HepG2 (cell line): ENCODE data around the gene PTPRU. TPM values are rescaled to one million over a fixed set of nuclear protein-coding genes. Genes with fewer than 3 reads are reported as not detected.

Experiments used
- ATAC-seq: fragments of 200-7000 bp; cut with Tn5 transposase; 3 replicates; pipeline ENCODE4 v1.9.1; 2020; ENCODE audit warnings: mild to moderate bottlenecking, moderate library complexity
- BruUV-seq: library from RNA; stranded (reverse); fragments of 400-500 nt; replicated peaks from 2 replicates; lab custom pipeline; 2021; lab: Mats Ljungman, UMichigan
- CTCF ChIA-PET: fragments of 300-600 bp; formaldehyde crosslinking; extraction: SDS; loops from one replicate; lab custom pipeline; 2021; ENCODE audit warnings: low total read pairs, inconsistent platforms, low intra/inter-chr PET ratio; lab: Yijun Ruan, JAX
- POLR2A ChIA-PET: fragments of 350-600 bp; sonication (Branson Sonifier 250); formaldehyde crosslinking; loops from one replicate; lab custom pipeline; 2020; ENCODE audit warnings: antibody characterized with exemption, inconsistent platforms; lab: Yijun Ruan, JAX
- DNase-seq: peaks from one replicate; pipeline ENCODE4 v3.0.0-alpha.2; 2015; ENCODE audit warnings: low spot score
- FAIRE-seq: peaks from 3 replicates; lab custom pipeline; 2011; peaks lifted over from hg19 to GRCh38; lab: Jason Lieb, UNC
- H2AFZ ChIP-seq: one replicate; pipeline ENCODE4 v1.6.1; 2011; ENCODE audit warnings: low read length, inconsistent platforms
- H3K27ac ChIP-seq: fragments of 300-600 bp; 3 replicates; pipeline ENCODE4 v1.8.0; 2011; ENCODE audit warnings: mixed run types, mild to moderate bottlenecking, mixed read lengths, low read length, inconsistent platforms; ENCODE audit not compliant: insufficient read depth; ENCODE audit errors: extremely low read length
- H3K27me3 ChIP-seq, 2 experiments: fragments of 200-600 bp in 1 of 2; 2 replicates in 1 of 2; 3 replicates in 1 of 2; pipeline versions ENCODE4 v1.6.0 to v1.8.0; 2011; ENCODE audit warnings: low read length in 2 of 2, mild to moderate bottlenecking in 2 of 2, moderate library complexity in 2 of 2, inconsistent platforms in 1 of 2; ENCODE audit not compliant: insufficient read depth in 2 of 2, control insufficient read depth in 1 of 2
- H3K36me3 ChIP-seq, 2 experiments: fragments of 200-600 bp in 1 of 2; replicated peaks in 1 of 2; 2 replicates in 1 of 2; 3 replicates in 1 of 2; pipeline versions ENCODE4 v1.5.1 to v1.8.0; 2011; ENCODE audit warnings: low read length in 2 of 2, inconsistent platforms in 1 of 2; ENCODE audit not compliant: insufficient read depth in 2 of 2, control insufficient read depth in 1 of 2
- H3K4me1 ChIP-seq: 2 replicates; pipeline ENCODE4 v1.5.1; 2012; ENCODE audit warnings: low read length, inconsistent platforms; ENCODE audit not compliant: insufficient read depth
- H3K4me2 ChIP-seq: 2 replicates; pipeline ENCODE4 v1.6.0; 2011; ENCODE audit warnings: low read depth, low read length, inconsistent platforms
- H3K4me3 ChIP-seq, 3 experiments: fragments of 200-600 bp in 1 of 3; sonication (generic), shearing (Covaris generic) in 1 of 3; replicated peaks in 1 of 3; 2 replicates each; pipeline ENCODE4 v1.5.1; 2011 to 2016; ENCODE audit warnings: low read length in 3 of 3, inconsistent platforms in 2 of 3, low read depth in 2 of 3, mild to moderate bottlenecking in 2 of 3, control low read depth in 1 of 3, mixed read lengths in 1 of 3; ENCODE audit not compliant: insufficient read depth in 1 of 3
- H3K79me2 ChIP-seq: one replicate; pipeline ENCODE4 v1.6.1; 2011; ENCODE audit warnings: low read length, inconsistent platforms; ENCODE audit not compliant: insufficient read depth
- H3K9ac ChIP-seq: 2 replicates; pipeline ENCODE4 v1.6.0; 2011; ENCODE audit warnings: mild to moderate bottlenecking, low read depth, low read length, inconsistent platforms; ENCODE audit not compliant: insufficient read depth
- H3K9me3 ChIP-seq: 2 replicates; pipeline ENCODE4 v1.5.1; 2012; ENCODE audit warnings: mild to moderate bottlenecking, low read length
- H4K20me1 ChIP-seq: 2 replicates; pipeline ENCODE4 v1.6.0; 2011; ENCODE audit warnings: inconsistent platforms, mild to moderate bottlenecking, low read length, moderate library complexity; ENCODE audit not compliant: insufficient read depth
- FOSL2 ChIP-seq: sonication (generic); formaldehyde crosslinking; IDR thresholded peaks from 2 replicates; pipeline ENCODE4 v1.4.0; 2020; ENCODE audit warnings: missing genetic modification reagents
- NCOR1 ChIP-seq: fragments of 200-600 bp; sonication (generic); IDR thresholded peaks from 2 replicates; pipeline ENCODE4 v1.7.0; 2017; ENCODE audit warnings: antibody characterized with exemption, low read length, borderline replicate concordance
- NR2F6 ChIP-seq, 2 experiments: IDR thresholded peaks; 2 replicates each; pipeline ENCODE4 v1.6.1; 2016; ENCODE audit warnings: antibody characterized with exemption in 1 of 2, mild to moderate bottlenecking in 1 of 2
- ZBTB21 ChIP-seq: sonication (generic); formaldehyde crosslinking; IDR thresholded peaks from 2 replicates; pipeline ENCODE4 v1.4.0; 2020; ENCODE audit warnings: missing genetic modification reagents
- ZNF264 ChIP-seq: sonication (generic); formaldehyde crosslinking; IDR thresholded peaks from 2 replicates; pipeline ENCODE4 v1.4.0; 2020; ENCODE audit warnings: missing genetic modification reagents
- ZNF576 ChIP-seq: sonication (generic); formaldehyde crosslinking; IDR thresholded peaks from 2 replicates; pipeline ENCODE4 v1.4.0; 2020; ENCODE audit warnings: mild to moderate bottlenecking, missing genetic modification reagents
- ZNF615 ChIP-seq: sonication (generic); formaldehyde crosslinking; IDR thresholded peaks from 2 replicates; pipeline ENCODE4 v1.5.0; 2020; ENCODE audit warnings: mild to moderate bottlenecking, missing genetic modification reagents, borderline replicate concordance
- ZNF703 ChIP-seq: sonication (generic); formaldehyde crosslinking; IDR thresholded peaks from 2 replicates; pipeline ENCODE4 v1.5.1; 2020; ENCODE audit warnings: missing genetic modification reagents, mild to moderate bottlenecking, moderate library complexity, borderline replicate concordance
- WGBS: methylation state at CpG from one replicate; pipeline ENCODE4 v1.1.6; 2017; ENCODE audit warnings: low lambda C conversion rate; 5-methylcytosine and 5-hydroxymethylcytosine counted together
- in situ Hi-C: cut with HindIII; loops from 2 replicates; pipeline ENCODE4 v1.10.0; 2017; ENCODE audit warnings: low pct_unique_long_range_greater_than_20kb; ENCODE audit not compliant: extremely low pct_ligation_motif_present
- intact Hi-C: fragments of 100-400 bp; cut with micrococcal nuclease; formaldehyde crosslinking; loops from one replicate; pipeline ENCODE4 v1.10.0; 2022; ENCODE audit not compliant: unreplicated experiment
- polyA plus RNA-seq, 8 experiments: library from polyadenylated mRNA; depleted of rRNA in 3 of 8; stranded (reverse) in 7 of 8; unstranded in 1 of 8; fragments of >200 nt; fragmentation: Illumina TruSeq in 4 of 8; extraction: Trizol in 4 of 8; gene quantifications; 2 replicates each; pipeline versions ENCODE4 v1.2.1 to v1.2.3, GENCODE V29; 2011 to 2016; ENCODE audit warnings: low read depth in 4 of 8, missing spikeins in 1 of 8, mixed read lengths in 1 of 8; ENCODE audit not compliant: insufficient read depth in 1 of 8
- total RNA-seq, 5 experiments: library from RNA; depleted of rRNA; stranded (reverse); fragments of >200 nt; fragmentation: Illumina TruSeq; extraction: Trizol; gene quantifications; 2 replicates each; pipeline ENCODE4 v1.2.3, GENCODE V29; 2016; ENCODE audit warnings: low read depth in 1 of 5
- TF ChIP-seq, protein P1 (sequence below): sonication (generic); formaldehyde crosslinking; conservative IDR thresholded peaks from 2 replicates; pipeline ENCODE4 v1.4.0; 2020; ENCODE audit warnings: mild to moderate bottlenecking, missing genetic modification reagents, moderate library complexity
- TF ChIP-seq, protein P2 (sequence below): sonication (generic); formaldehyde crosslinking; IDR thresholded peaks from 2 replicates; pipeline ENCODE4 v1.4.0; 2020; ENCODE audit warnings: missing genetic modification reagents

The PTPRU gene
- total and polyA plus RNA-seq, 2 of the 13 experiments (the other 11 are each of a cell fraction or from before 2014, with no cell fraction given), result 21.6 to 22.3 TPM

- DNase-seq, result no peak
- H3K9me3 ChIP-seq, result no peaks in the 10 kb centered on the region
- CTCF ChIA-PET, result no interaction called here
- H3K27me3 ChIP-seq, result no peaks in the 10 kb centered on the region
- no peak for ATAC-seq
- no peaks in the 10 kb centered on the region for H4K20me1 ChIP-seq
- H2AFZ ChIP-seq, result no peak overlapping the region
- intact Hi-C loops (no loop called here), in situ Hi-C loops (no loop called here)
- no peak overlapping the region for H3K4me3 ChIP-seq
- WGBS, result 100% methylated on average over 2 of the region's 2 CpGs
- H3K9ac ChIP-seq, result no peak overlapping the region
- peaks cover 8 to 37% of the 10 kb centered on the region in 2 experiments; a peak in 4 of 5 replicates for H3K36me3 ChIP-seq
- POLR2A ChIA-PET, result no interaction called here
- H3K4me2 ChIP-seq, result no peak overlapping the region
- no TSS peak for BruUV-seq
- no peaks in the 10 kb centered on the region for H3K79me2 ChIP-seq
- FAIRE-seq, result no peak
- TF ChIP-seq, protein P1, sequence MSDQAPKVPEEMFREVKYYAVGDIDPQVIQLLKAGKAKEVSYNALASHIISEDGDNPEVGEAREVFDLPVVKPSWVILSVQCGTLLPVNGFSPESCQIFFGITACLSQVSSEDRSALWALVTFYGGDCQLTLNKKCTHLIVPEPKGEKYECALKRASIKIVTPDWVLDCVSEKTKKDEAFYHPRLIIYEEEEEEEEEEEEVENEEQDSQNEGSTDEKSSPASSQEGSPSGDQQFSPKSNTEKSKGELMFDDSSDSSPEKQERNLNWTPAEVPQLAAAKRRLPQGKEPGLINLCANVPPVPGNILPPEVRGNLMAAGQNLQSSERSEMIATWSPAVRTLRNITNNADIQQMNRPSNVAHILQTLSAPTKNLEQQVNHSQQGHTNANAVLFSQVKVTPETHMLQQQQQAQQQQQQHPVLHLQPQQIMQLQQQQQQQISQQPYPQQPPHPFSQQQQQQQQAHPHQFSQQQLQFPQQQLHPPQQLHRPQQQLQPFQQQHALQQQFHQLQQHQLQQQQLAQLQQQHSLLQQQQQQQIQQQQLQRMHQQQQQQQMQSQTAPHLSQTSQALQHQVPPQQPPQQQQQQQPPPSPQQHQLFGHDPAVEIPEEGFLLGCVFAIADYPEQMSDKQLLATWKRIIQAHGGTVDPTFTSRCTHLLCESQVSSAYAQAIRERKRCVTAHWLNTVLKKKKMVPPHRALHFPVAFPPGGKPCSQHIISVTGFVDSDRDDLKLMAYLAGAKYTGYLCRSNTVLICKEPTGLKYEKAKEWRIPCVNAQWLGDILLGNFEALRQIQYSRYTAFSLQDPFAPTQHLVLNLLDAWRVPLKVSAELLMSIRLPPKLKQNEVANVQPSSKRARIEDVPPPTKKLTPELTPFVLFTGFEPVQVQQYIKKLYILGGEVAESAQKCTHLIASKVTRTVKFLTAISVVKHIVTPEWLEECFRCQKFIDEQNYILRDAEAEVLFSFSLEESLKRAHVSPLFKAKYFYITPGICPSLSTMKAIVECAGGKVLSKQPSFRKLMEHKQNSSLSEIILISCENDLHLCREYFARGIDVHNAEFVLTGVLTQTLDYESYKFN (CRISPR knock-in tag), result no peak
- TF ChIP-seq, all 625 proteins: peak for 0
- H3K27ac ChIP-seq, result no peak overlapping the region
- H3K4me1 ChIP-seq, result no peaks in the 10 kb centered on the region
Observed at GRCh38 chr1:29217633-29218032, 18.7 kb upstream of the PTPRU start.

DNA sequence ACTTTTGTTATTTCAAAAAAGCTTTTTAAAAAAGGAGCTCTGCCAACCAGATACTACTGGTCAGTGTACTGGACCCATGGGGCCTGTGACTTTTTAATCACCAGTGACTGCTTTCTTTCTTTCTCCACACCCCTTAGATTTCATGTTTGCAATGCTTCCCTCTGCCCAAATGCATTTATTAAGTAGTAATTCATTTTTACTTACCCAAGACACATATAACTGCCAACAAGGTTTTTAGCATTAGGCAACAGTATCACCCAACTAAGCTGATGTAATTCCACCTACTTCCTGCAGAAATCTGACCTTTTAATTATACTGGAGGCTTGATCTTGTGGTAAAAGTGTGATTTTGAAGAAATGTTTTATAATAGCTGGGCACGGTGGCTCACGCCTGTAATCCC is 18.1 kb upstream of the PTPRU start:
- no peak overlapping the region for H3K4me3 ChIP-seq
- H3K9ac ChIP-seq, result no peak overlapping the region
- H3K9me3 ChIP-seq, result no peaks in the 10 kb centered on the region
- no peaks in the 10 kb centered on the region for H3K27me3 ChIP-seq
- DNase-seq, result no peak
- CTCF ChIA-PET, result no interaction called here
- H3K36me3 ChIP-seq, result peaks cover 8 to 31% of the 10 kb centered on the region in 2 experiments
- no peak for ATAC-seq
- in situ Hi-C loops, result no loop called here
- H4K20me1 ChIP-seq, result no peaks in the 10 kb centered on the region
- intact Hi-C loops, result no loop called here
- no peaks in the 10 kb centered on the region for H3K4me1 ChIP-seq
- WGBS, result 100% methylated on average over 2 of the region's 2 CpGs
- TF ChIP-seq ZNF264 (CRISPR knock-in tag), result no peak
- TF ChIP-seq FOSL2, result no peak
- no peak for TF ChIP-seq ZNF576
- no peak for TF ChIP-seq NCOR1
- no peak for TF ChIP-seq ZNF703
- TF ChIP-seq ZNF615 (CRISPR knock-in tag), result no peak
- TF ChIP-seq, protein P2, sequence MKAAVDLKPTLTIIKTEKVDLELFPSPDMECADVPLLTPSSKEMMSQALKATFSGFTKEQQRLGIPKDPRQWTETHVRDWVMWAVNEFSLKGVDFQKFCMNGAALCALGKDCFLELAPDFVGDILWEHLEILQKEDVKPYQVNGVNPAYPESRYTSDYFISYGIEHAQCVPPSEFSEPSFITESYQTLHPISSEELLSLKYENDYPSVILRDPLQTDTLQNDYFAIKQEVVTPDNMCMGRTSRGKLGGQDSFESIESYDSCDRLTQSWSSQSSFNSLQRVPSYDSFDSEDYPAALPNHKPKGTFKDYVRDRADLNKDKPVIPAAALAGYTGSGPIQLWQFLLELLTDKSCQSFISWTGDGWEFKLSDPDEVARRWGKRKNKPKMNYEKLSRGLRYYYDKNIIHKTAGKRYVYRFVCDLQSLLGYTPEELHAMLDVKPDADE, result no peak
- TF ChIP-seq NR2F6 (IDR thresholded peaks at IDR 0.05), result no peak
- no peak for TF ChIP-seq NR2F6 (CRISPR knock-in tag; IDR thresholded peaks at IDR 0.05)
- no peak for TF ChIP-seq ZBTB21 (CRISPR knock-in tag)
- no peak for FAIRE-seq
- no peak overlapping the region for H3K27ac ChIP-seq
- H2AFZ ChIP-seq, result no peak overlapping the region
- H3K4me2 ChIP-seq, result no peak overlapping the region
- POLR2A ChIA-PET, result no interaction called here
- BruUV-seq, result no TSS peak
- H3K79me2 ChIP-seq, result no peaks in the 10 kb centered on the region
